NB4 (cell line): ENCODE results near the gene ASCC3.

Experiments
- DNase-seq: peaks from one replicate; pipeline ENCODE4 v3.0.0; 2010; ENCODE audit warnings: low read depth
- H3K4me3 ChIP-seq: one replicate; pipeline ENCODE4 v1.5.1; 2011; ENCODE audit warnings: mild to moderate bottlenecking, low read depth, low read length, moderate library complexity
- MYC ChIP-seq: IDR thresholded peaks from 2 replicates; pipeline ENCODE4 v1.6.1; 2011; ENCODE audit warnings: low read depth, low read length
- POLR2A ChIP-seq: IDR thresholded peaks from 2 replicates; pipeline ENCODE4 v1.6.1; 2011; ENCODE audit warnings: mild to moderate bottlenecking; ENCODE audit not compliant: insufficient read length; ENCODE audit errors: extremely low read depth
- TF ChIP-seq, protein P1 (sequence below): IDR thresholded peaks from 2 replicates; pipeline ENCODE4 v1.6.1; 2011; ENCODE audit warnings: low read depth, low read length
- TF ChIP-seq, protein P2 (sequence below): IDR thresholded peaks from one replicate; pipeline ENCODE4 v1.5.1; 2012; ENCODE audit warnings: low read depth, low read length

The ASCC3 gene

DNA sequence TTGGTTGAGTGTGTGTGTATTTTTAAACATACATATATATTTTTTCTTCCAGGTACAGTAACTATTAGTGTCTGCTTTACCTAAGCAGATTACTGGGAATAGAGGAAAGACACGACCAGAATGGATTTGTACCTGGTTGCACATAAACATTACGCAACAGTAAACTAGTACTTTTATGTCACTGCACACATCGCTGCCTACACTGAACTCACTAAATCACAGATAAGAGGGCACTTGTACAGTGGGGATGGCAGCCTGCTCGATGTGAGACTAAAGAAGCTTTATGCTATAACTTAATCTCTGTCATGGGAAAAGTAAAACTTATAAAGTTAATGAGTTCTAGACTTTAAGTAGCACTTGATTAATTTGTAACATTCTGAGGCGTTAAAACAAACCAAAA is 326.9 kb downstream of the ASCC3 start:
- DNase-seq = no peak
- H3K4me3 ChIP-seq = no peak overlapping the region
- no peak for TF ChIP-seq MYC
- TF ChIP-seq, protein P1, sequence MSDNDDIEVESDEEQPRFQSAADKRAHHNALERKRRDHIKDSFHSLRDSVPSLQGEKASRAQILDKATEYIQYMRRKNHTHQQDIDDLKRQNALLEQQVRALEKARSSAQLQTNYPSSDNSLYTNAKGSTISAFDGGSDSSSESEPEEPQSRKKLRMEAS = no peak
- TF ChIP-seq, protein P2, sequence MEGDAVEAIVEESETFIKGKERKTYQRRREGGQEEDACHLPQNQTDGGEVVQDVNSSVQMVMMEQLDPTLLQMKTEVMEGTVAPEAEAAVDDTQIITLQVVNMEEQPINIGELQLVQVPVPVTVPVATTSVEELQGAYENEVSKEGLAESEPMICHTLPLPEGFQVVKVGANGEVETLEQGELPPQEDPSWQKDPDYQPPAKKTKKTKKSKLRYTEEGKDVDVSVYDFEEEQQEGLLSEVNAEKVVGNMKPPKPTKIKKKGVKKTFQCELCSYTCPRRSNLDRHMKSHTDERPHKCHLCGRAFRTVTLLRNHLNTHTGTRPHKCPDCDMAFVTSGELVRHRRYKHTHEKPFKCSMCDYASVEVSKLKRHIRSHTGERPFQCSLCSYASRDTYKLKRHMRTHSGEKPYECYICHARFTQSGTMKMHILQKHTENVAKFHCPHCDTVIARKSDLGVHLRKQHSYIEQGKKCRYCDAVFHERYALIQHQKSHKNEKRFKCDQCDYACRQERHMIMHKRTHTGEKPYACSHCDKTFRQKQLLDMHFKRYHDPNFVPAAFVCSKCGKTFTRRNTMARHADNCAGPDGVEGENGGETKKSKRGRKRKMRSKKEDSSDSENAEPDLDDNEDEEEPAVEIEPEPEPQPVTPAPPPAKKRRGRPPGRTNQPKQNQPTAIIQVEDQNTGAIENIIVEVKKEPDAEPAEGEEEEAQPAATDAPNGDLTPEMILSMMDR = no peak
- TF ChIP-seq POLR2A = no peak

DNA sequence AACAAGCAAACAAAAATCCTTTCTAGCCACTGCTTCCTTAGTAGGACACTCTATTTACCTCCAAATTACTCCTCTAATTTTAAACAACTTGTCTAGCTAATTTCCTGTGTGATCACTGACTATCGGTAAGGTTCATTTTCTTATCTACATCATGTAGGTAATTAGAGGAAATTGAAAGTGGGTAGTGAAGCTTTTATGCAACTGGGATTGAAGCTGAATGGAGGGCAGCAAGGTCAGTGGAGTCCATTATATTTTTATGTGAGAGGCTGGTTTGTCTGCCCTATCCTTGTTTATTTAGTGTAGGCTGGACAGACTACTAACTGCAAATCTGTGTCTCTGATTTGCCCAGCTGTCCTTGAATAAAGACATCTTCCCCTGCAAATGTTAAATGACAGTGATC is 327.9 kb downstream of the ASCC3 start:
- TF ChIP-seq, protein P2 = no peak
- TF ChIP-seq POLR2A = no peak
- TF ChIP-seq, protein P1 = no peak
- no peak for TF ChIP-seq MYC
- no peak for DNase-seq
- no peak overlapping the region for H3K4me3 ChIP-seq

- TF ChIP-seq MYC (no peak), POLR2A (no peak)
- TF ChIP-seq, protein P1 = no peak
- TF ChIP-seq, protein P2 = no peak
- DNase-seq = no peak
- no peak overlapping the region for H3K4me3 ChIP-seq
Measured at GRCh38 chr6:100549406-100550167, 331.5 kb downstream of the ASCC3 start.

GRCh38 chr6:100538086-100538485 is 343.0 kb downstream of the ASCC3 start:
- no peak overlapping the region for H3K4me3 ChIP-seq
- TF ChIP-seq, protein P2 = no peak
- no peak for TF ChIP-seq POLR2A
- TF ChIP-seq, protein P1 = no peak
- DNase-seq = peak; percentile 5

DNA sequence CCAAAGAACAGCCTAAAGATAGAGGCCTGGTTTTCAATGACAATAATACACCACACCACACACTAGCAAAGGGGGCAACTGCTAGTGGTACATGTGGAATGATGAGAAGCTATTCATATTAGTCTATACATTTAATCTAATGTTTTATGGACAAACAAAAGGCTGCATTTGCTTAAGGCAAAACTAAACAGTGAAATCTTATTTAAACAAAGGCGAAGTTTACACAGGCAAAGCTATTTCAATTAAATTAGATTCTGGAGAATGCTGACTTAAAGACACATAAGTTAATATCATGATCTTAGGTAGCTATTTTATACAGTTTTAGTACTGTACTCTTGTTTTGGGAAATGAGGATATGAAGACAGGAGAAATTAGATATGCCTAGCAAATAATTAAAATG is 362.5 kb downstream of the ASCC3 start:
- TF ChIP-seq, protein P2 = no peak
- TF ChIP-seq, protein P1 = no peak
- TF ChIP-seq POLR2A (no peak), MYC (no peak)
- DNase-seq = no peak
- no peak overlapping the region for H3K4me3 ChIP-seq
